HTERT RPE-1 (cell line): ENCODE results near the gene SH3BGR.
"Not testable (repeated sequence)": the region's sequence is repeated elsewhere in the genome, so short reads cannot be mapped to it uniquely, and the experiment has no call there.

Source experiments
- in situ Hi-C: fragments of 300-500 bp; cut with MboI; formaldehyde crosslinking; loops from 4 replicates; pipeline ENCODE4 v1.14.3; 2020; ENCODE audit warnings: low sequenced_read_pairs

SH3BGR gene

GRCh38 chr21:39451332-39452206 lies at the start of gene SH3BGR:
TSS of gene SH3BGR (plus strand) at chr21:39451970. CDS start at chr21:39452097, 127 bp downstream.
- in situ Hi-C loops: no loop called here

- in situ Hi-C loops: no loop called here
Measured at GRCh38 chr21:39406065-39406464, 45.7 kb upstream of the SH3BGR start.

- in situ Hi-C loops: not testable (repeated sequence)
Measured at GRCh38 chr21:39419204-39419603, 32.6 kb upstream of the SH3BGR start.

- in situ Hi-C loops: no loop called here
Measured at GRCh38 chr21:39422527-39423241, 29.1 kb upstream of the SH3BGR start.

- in situ Hi-C loops: no loop called here
Measured at GRCh38 chr21:39429445-39429844, 22.3 kb upstream of the SH3BGR start.

GRCh38 chr21:39430016-39430415 lies 21.8 kb upstream of the SH3BGR start:
- in situ Hi-C loops: no loop called here

- in situ Hi-C loops: no loop called here
Measured at GRCh38 chr21:39430457-39430856, 21.3 kb upstream of the SH3BGR start.

GRCh38 chr21:39430954-39431353 lies 20.8 kb upstream of the SH3BGR start:
- in situ Hi-C loops: no loop called here

- in situ Hi-C loops: no loop called here
Measured at GRCh38 chr21:39434950-39435349, 16.8 kb upstream of the SH3BGR start.

- in situ Hi-C loops: no loop called here
Measured at GRCh38 chr21:39439232-39439631, 12.5 kb upstream of the SH3BGR start.

GRCh38 chr21:39441502-39442475 lies 10.0 kb upstream of the SH3BGR start:
- in situ Hi-C loops: no loop called here

- in situ Hi-C loops: no loop called here
Measured at GRCh38 chr21:39444421-39445180, 7.2 kb upstream of the SH3BGR start.

- in situ Hi-C loops: no loop called here
Measured at GRCh38 chr21:39445321-39446269, 6.2 kb upstream of the SH3BGR start, which contains the start of gene LCA5L. TSS of gene LCA5L (minus strand) at chr21:39445778. CDS start at chr21:39428493, 17,285 bp downstream.

GRCh38 chr21:39447264-39447663 lies 4.5 kb upstream of the SH3BGR start:
- in situ Hi-C loops: no loop called here

- in situ Hi-C loops: no loop called here
Measured at GRCh38 chr21:39452207-39452969, 618 bp downstream of the SH3BGR start.

GRCh38 chr21:39452970-39453342 lies 1.2 kb downstream of the SH3BGR start:
- in situ Hi-C loops: no loop called here

- in situ Hi-C loops: no loop called here
Measured at GRCh38 chr21:39453571-39454179, 1.9 kb downstream of the SH3BGR start.
